Fibroblast of pulmonary artery (primary cell): ENCODE results near the gene GDPGP1.
A peak's percentile ranks its signal among the peaks of the same experiment; 100 is the strongest.

Experiments used
- DNase-seq: peaks from one replicate; pipeline ENCODE4 v3.0.0-alpha.2; 2010; ENCODE audit warnings: low read depth
- H3K4me3 ChIP-seq: replicated peaks from 2 replicates; pipeline ENCODE4 v1.5.1; 2011; ENCODE audit warnings: low read depth, mild to moderate bottlenecking, control low read depth, low read length, moderate library complexity
- CTCF ChIP-seq: IDR thresholded peaks from 2 replicates; pipeline ENCODE4 v1.5.1; 2011; ENCODE audit warnings: mild to moderate bottlenecking, control low read depth, low read length, inconsistent platforms; ENCODE audit errors: missing control alignments

Gene GDPGP1

GRCh38 chr15:90264671-90265070 lies 30.7 kb downstream of the GDPGP1 start:
- H3K4me3 ChIP-seq = peak overlapping the region; percentile 95
- no peak for DNase-seq
- TF ChIP-seq CTCF = no peak

- peak; percentile 90 for DNase-seq
- H3K4me3 ChIP-seq = peak within 1 kb of the TSS; percentile 95
- TF ChIP-seq CTCF = no peak
These were observed 31.5 kb downstream of the GDPGP1 start, which contains the start of gene NGRN for GRCh38 chr15:90265271-90266060. Gene NGRN, plus strand, starts transcription at chr15:90265672. Its CDS starts 41 bp downstream, at chr15:90265713.

GRCh38 chr15:90266061-90266431 lies 32.0 kb downstream of the GDPGP1 start:
- H3K4me3 ChIP-seq = peak overlapping the region; percentile 95
- peak; percentile 29 for DNase-seq
- no peak for TF ChIP-seq CTCF

- TF ChIP-seq CTCF = no peak
- H3K4me3 ChIP-seq = peak overlapping the region; percentile 95
- DNase-seq = peak; percentile 26
These were observed 32.5 kb downstream of the GDPGP1 start for GRCh38 chr15:90266485-90266884.

GRCh38 chr15:90268415-90268814 lies 34.4 kb downstream of the GDPGP1 start:
- no peak overlapping the region for H3K4me3 ChIP-seq
- no peak for TF ChIP-seq CTCF
- no peak for DNase-seq

GRCh38 chr15:90270502-90271150 lies 36.6 kb downstream of the GDPGP1 start:
- no peak for TF ChIP-seq CTCF
- DNase-seq = no peak
- H3K4me3 ChIP-seq = no peak overlapping the region
